A549 treated with dexamethasone at 1 μM for 4 hours (cell line): ENCODE results near the gene MFN1. TPM values are rescaled to one million over a fixed set of nuclear protein-coding genes. Genes with fewer than 3 reads are reported as not detected.

Experiments used
- total RNA-seq: library from RNA; stranded (reverse); fragments of 200-300 nt; extraction: Qiagen RNA extraction; gene quantifications from 5 replicates; pipeline ENCODE4 v1.2.3, GENCODE V29; 2022

MFN1 gene
- total RNA-seq, result 16.8 to 21.7 TPM (median 20.8 TPM) in 5 replicates

GRCh38 chr3:179347345-179348194, at the start of gene MFN1:
MFN1 (plus strand) TSS chr3:179347709; CDS start chr3:179348852, 1,143 bp downstream.

GRCh38 chr3:179322286-179323196, 25.0 kb upstream of the MFN1 start, which contains the start of gene ZNF639:
ZNF639 (plus strand) TSS chr3:179323031; CDS start chr3:179328294, 5,263 bp downstream.

Other genes with a start within 250 kb of the MFN1 start
- 4.6 to 9.3 TPM (median 7.2 TPM) in 5 replicates for gene PIK3CA, start 199.4 kb upstream of the MFN1 start, total RNA-seq
- gene KCNMB3, start 96.6 kb upstream of the MFN1 start, total RNA-seq, result 0.90 to 1.5 TPM (median 1.3 TPM) in 5 replicates
- 15.0 to 23.5 TPM (median 21.2 TPM) in 5 replicates for gene ZNF639, start 24.7 kb upstream of the MFN1 start, total RNA-seq
- gene GNB4, start 103.8 kb downstream of the MFN1 start, total RNA-seq, result 12.0 to 22.0 TPM (median 19.4 TPM) in 5 replicates
- gene ACTL6A, start 215.2 kb downstream of the MFN1 start, total RNA-seq, result 52.3 to 74.3 TPM (median 56.9 TPM) in 5 replicates